HS-5 (cell line): ENCODE data around the gene TRAM2.

Experiments used
- DNase-seq: peaks from one replicate; pipeline ENCODE4 v3.0.0-alpha.2; 2012; ENCODE audit warnings: low read depth

TRAM2 gene

DNA sequence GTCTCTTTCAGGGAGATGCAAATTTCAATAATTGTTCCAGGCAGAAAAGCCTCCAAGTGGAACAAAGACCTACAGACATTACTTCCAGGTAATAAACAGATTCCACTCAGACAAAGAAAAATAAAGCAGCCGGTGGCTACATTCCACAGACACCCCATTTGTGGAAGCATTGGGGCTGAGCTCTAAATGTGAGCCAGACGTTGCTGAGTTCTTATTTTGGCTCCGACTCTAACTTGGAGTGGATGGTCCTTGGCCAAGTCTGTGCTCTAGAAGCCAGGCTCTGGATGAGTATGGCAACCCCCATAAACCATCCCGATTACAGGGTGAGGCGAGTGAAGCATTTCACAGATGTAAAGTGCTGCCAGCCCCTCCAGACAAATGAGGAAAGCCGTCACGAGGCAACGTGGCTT lies 6.6 kb downstream of the TRAM2 start:
- no peak for DNase-seq

DNA sequence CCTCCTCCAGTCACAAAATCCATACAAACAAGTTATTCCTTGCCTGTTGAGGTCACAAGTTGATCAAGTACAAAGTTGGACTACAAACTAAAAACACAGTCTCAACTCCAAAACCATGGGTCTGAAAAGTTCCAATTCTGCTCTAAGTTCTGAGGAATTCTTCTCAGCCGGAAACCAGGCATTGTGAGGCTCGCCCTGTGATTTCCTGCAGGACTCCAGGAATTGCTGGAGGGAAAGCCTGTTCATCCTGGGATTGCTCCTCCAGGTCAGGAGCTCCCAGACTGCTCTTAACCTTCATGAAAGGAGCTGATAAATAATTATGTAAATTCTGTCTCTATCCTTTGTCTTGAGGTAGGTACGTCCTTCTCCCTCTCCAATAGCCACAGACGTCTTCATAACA lies 8.5 kb downstream of the TRAM2 start:
- no peak for DNase-seq

DNA sequence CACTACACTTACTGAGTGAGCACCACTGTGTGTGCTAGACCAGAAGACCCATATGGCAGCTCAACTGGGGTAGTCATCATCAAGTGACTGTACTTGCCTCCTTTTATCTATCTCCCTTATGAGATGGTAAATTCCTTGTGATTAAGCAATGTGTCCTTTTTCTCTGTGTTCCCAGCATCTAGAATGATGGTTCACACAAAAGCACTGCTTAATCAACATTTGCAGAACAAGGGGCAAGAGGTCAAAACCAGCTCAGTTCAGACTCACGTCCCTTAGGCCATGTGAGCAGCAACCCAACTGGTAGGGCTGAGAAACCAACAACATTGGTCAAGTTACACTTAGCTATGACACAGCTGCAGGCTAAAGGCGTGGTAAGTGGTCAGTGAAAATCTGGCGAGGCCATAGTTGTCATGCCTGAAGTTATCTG lies 10.0 kb downstream of the TRAM2 start:
- DNase-seq: peak; percentile 97

DNA sequence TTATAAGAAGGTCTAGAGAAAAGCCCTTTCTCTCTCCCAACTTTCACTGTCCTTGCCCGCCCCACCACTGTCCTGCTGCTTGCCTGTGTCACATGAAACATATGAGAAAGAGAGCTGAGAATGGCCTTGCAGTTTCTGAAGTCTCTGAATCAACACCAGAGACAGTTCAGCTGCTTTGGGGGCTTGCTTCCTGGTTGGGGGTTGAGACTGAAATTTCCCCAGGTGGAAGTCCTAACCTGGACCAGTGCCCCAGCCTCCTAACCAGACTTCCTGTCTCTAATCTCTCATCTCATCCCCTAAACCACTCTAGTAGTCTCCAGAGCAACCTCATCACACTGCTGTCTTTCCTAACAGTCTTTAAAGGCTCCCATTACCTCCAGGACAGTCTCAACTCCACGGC lies 10.7 kb downstream of the TRAM2 start:
- no peak for DNase-seq

DNA sequence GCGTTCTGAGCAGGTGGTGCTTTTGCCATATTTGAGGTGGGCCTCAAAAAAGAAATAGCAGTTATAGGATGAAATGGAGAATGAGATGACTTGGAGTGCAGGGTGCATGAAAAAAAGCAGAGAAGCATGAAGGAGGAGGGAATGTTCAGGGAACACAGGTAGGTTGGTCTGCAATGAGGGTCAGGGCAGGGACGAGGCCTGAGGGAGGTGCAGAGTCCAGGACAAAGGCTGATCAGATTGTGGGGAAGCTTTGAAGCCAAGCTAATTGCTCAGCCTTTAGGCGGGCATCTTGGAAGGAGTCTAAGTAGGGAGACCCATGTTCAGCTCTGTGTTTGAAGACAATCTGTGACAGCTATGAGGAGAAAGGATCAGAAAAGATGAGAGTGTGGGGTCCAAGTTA lies 12.0 kb downstream of the TRAM2 start:
- no peak for DNase-seq

DNA sequence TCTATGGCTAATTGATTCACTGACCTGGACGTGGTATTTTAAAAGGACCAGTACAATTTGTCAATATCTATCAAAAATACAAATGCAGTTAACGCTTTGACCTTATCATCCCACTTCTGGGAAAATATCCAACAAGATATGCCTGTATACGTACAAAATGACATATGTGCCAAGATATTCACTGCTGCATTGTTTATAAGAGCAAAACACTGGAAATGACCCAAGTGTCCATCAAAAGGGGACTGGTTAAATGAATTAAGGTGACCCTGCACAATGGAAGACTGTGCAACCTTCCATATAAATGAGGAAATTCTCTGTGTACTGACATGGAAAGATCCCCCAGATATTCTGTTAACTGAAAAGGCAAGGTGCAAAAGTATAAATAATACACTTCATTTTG lies 13.9 kb downstream of the TRAM2 start:
- no peak for DNase-seq

DNA sequence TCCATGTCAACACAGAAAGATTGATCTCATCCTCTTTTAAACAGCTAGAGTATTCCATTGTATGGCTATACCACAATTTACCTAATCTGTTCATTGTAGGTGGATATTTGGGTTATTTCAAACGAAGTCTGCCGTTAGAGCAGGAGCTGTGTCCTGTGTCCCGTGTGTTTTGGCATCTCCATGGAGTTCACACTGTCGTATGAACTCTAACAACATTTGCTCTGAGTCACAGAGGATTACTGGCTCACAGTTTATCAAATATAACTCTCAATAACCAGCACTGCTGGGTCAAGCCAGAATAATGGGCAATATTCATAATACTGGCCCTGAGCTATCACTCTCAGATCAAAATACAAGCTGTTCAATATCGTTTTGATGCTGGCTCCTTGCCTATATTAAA lies 16.4 kb downstream of the TRAM2 start:
- DNase-seq: no peak

DNA sequence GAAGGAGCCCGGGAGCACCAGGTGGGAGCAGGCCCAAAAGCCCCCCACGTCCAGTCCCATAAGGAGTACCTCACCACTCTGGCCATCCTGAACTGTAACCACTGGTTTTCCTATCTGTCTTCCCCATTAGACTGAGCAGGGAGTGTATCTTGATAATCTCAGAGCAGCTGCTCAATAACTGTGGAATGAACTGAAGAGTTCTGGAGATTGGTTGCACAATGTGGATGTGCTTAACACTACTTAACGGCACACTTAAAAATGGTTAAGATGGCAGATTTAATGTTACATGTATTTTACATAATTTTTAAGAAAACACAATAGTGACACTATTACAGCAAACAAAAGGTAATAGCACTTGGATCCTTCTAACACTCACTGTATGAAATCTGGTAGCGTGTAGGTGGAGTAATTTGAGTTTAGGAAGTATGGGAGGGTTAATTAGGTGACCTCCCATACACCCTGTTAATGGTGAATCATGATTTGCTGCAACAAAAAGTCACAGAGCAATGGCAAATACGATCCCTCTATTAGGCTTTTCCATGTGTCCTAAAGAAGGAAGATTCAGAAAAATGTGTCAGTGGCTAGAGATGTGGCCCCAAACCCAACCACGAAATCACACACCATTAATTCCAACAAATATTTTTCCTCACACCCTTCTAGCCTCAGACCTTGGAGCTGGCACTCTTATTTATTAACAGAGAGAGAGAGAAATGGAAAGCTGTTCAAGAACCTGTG lies 18.4 kb downstream of the TRAM2 start:
- no peak for DNase-seq

DNA sequence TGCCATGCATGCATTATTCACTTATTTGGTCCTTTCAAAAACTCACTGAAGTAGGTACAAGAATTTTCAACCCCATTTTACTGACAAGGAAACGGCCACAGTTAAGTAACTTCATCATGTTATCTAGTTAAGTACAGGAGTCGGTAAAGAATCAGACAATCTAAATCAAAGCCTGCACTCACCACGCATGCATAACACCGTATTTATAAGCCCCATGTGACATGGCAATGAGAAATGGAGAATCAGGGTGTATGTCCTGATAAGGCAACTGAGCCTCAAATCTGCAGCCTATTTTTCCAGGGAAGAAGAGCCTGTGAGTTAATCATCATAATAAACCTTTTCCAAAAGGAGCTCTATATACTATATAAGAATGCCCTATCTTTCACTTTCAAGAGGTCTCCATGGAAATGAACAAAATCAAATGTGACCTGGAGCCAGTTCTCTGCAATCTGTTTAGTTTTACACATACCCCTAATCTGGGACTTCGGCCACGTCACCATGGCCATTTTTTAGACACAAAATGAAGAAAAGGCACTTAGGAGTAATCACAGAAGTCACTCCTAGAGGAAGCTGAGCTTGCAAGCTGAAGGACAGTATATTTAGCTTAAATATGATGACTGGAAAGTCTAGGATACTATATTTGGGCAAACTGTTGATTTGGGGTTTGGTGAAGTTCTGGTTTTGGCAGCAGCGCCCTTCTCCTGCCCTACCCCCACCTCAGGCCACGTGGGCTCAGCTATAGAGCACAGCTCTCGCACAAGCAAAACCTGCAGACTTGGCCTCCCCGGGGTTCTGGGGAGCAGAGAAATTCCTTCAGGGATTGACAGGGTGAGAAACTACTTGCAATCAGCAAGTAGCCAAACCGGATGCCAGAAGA lies 19.2 kb downstream of the TRAM2 start:
- DNase-seq: no peak

DNA sequence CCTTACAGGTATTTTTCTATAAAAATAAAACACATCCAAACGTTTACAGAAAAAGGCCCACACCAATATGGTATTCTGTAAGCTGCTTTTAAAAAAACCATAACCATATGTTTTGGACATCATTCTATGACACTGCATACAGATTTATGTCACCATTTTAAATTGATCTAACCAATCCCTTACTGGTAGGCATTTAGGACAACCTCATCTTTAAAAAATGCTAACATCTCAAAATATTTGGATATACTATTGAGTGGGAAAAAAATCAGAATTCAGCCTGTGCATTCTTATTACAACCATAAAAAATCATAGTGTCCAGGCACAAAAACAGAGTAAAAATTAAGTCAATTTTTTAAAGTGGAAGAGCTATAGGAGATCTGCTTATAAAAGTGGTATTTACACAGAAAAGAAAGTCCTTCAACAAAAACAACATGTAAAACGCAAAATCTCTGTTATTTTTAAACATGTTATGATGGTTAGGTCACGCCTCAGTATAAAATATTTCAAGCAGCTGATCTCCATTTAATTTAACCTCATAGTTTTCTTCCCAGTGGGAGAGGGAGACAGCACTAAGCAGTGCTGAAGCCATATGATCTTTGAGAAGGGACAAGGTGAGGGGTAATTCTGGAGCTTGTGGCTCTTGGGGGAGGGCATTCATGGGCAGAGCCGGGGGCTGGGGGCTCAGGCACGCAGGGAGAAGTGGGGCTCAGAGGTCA lies 21.2 kb downstream of the TRAM2 start:
- no peak for DNase-seq

DNA sequence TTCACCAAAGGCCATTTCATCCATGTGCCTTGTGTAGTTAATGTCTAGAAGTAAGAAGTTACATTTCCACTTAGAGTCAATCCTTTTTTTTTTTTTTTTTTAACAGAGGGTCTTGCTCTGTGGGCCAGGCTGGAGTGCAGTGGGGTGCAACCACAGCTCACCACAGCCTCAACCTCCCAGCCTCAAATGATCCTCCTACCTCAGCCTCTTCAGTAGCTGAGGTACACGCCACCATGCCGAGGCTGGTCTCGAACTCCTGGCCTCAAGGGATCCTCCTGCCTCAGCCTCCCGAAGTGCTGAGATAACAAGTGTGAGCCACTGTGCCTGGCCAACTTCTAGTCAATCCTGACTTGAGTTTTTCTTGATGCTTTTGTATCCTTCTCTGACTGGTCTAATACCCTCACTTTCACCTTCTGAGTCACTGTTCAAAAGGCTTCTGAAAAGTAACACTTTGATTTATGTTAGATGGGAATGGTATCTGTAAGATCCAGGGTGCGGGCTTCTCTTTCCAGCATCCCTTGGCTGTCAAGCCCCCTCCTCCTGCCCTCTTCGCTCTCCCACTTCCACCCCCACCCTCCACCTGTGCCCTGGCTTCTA lies 22.1 kb downstream of the TRAM2 start:
- no peak for DNase-seq

DNA sequence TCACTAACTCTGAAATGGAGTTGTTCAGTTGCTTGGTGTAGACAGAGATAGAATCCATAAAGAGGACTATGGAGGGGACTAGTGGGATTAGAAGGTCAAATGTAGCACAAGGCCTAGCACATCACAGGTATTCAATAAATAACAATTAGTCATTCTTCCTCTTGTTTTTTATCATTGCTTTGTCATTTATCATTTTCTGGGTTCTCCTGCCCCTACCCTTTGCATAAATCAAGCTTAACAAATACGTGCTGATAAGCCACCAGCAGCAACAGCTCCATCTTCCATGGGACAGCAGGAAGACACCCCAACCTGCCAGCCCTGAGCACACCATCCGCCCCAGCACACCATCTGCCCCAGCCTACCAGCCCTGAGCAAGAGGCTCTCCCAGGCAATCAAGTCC lies 23.1 kb downstream of the TRAM2 start:
- no peak for DNase-seq

DNA sequence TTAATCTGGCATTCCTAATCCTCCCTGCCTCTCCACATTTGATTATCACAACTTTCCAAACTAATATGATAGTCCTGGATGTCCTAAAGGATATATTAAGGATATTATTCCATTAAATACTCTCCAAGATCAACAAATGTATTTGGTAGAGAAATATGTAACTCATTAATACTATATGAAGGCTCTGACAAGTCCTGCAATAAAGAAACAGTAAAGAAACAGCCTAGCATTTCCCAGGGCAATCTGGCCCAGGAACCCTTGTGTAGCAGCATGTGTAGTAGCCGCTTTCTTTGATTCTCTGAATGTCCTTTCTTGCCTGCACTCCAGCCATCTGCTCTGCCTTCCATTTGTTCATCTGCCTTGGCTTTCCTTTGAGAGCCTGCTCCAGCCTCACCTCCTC lies 23.7 kb downstream of the TRAM2 start:
- no peak for DNase-seq

DNA sequence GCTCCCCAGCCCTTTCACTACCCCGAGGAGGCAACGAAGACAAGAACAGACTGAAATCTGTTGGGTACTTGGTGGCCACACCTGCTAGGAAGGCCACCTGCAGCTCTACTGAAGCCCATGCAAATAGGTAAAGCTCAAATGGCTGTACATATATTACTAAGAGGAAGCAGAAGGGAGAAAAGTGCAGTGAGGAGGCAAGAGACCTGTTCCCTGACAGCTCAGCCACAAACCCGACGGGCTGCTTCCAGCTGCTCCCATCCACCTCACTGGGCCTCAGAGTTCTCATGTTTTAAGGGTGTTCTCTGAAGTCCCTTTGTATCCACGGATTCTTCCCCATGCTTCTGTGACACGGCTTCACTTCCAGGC lies 24.6 kb downstream of the TRAM2 start:
- DNase-seq: no peak

DNA sequence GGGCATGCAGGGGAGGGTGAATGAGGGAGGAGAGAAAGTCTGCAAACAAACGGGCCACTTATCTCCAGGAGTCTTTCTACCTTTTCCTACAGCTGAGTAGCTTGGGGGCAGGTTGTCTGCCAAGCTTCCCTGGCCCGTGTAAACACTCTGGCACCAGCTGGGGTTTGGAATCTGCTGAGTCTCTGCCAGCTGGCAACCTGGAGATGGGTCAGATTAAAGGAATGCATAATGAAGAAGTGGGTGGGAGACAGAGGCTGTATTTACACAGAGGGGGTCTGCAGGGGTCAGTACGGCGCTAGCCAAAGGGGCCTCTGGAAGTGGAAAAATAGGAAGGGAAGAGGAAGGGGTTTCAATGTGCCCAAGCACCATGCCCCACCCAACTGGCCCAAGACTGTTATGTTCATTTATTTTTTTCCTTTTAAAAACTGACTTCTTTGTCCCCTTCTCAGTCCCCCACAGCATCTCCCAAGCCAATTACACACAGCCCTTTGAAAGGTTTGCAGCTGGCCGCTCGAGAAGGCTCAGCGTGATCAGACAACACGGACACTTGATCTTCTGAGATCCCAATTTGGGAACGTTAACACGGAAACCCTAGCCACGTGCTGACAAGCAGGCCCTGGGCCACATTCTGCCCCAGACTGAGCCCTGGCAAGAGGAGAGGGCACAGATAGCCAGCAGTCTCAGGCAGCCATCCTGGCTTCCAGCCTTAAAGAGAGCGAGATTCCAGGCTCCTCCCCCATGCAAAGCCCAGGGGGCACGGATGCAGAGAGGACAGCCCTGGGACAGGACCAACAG lies 25.2 kb downstream of the TRAM2 start:
- DNase-seq: no peak

DNA sequence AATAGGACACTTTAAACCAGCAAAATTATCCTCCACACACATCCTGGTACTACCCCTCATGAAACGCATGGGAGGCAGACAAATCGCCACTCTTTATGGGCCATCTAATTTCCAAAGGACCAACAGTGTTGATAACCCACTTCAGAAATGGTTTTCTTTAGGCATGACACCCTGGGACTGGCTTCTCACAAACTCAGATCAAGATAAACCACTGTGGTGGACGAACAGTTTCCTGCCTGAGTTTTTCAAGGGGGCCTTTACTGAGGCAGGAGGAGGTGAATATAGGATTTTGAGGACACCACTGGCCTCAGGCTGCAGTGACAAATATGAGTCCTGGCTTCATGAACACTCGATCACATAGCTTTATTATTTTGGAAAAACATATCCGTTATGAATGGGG lies 26.0 kb downstream of the TRAM2 start:
- DNase-seq: no peak

DNA sequence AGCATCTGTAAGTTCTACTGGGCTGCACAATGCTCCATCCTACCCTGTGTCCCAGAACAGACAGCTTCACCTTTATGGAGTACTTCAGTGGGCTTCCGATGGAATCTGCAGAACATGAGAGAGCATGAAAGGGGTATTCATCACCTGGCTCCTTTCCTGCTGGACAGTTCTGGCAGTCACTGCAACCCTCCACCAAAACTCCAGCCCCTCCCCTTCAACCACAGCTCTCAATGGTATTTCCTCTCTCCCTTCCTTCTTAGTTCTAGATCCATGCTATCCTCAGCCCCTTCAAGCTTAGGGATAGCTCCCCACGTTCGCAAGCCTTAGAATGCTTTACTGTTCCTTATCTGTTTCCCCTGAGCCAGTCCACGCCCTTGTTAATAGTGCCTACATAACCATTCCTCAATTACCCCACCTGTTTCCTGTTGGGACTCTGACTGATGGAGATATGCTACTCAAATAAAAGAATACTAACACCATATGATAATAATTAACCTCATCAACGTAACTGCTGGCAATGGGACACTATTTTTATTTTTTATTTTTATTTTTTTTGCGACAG lies 26.8 kb downstream of the TRAM2 start:
- DNase-seq: no peak

DNA sequence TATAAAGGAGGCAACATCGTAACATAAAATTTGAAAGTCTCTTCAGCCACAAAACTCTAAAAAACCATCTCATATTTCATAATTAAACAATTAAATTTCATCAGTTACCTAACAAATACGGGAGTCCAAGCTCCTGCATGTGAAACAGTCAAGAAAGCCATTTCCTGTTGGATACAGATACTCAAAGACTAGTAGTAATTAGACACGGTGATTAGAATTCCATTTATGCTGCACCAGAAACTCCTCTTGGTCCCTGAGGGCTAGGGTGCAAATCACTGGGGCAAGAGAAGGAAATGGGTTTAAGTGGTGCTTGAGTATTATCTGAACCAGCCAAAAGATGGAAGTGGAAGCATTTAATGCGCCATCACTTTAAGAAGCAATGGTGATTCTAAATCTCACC lies 27.4 kb downstream of the TRAM2 start:
- DNase-seq: no peak

DNA sequence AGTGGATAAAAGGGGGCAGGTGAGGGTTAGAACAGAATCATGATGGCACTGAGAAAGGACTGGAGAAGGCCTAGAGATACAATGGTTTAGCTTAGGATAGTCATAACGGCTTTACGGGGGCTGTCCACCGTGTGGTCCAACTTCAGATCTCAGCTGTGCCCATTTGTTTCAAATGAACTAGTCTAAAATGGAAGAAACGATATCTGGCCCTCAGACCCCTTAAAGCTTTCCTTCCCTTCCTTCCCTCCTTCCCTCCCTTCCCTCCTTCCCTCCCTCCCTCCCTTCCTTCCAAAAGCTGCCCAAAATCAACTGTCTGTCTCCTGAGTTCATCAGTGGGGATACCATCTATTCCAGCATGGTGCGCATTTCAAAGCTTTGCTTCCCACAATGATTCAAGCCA lies 27.9 kb downstream of the TRAM2 start:
- no peak for DNase-seq

DNA sequence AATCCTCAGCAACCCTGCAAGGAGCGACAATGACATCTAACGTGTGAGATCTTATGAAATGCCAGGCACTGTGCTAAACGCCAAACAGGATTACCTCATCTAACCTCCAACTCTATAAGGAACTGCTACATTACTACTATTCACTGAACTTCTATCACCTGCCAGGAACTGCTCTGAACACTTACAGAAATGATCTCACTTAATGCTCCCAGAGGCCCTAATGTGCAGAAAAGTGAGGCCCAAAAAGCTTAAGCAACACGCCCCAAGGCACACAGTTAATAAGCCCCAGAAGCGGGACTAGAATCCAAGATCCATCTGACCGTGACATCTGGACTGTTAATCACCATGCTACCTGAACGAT lies 28.5 kb downstream of the TRAM2 start:
- no peak for DNase-seq

DNA sequence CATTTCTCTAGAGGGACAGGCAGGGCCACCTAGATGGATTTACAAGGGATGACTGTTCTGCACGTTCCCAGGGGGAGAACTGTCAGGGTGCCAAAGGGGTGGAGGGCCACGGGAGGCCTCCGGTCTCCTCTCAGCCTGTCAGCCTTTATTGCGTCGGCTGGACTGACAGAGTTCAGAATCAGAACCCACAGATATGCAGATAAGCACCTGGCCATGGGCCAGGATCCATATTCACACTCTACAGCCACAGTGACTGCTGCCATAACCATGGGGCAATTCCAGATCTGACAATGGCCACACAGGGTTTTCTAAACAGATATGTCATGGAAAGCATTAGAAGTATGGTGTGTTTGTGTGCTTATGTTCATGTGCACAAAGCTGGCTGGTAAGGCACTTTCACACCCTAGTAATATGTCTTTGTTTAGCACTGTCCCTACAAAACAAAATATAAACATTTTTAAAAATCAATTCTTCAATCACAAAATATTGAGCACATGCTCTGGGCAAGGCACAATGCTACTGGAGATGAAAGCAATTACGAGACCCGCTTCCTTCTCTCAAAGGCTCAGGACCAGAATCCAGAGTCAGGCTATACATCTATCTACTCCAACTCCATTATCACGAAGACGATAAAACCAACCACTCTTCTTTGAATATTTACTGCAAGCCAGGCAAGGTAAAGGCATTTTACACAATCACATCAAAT lies 29.1 kb downstream of the TRAM2 start:
- no peak for DNase-seq
